GM10266 (cell line): ENCODE results near the gene IFT52.
"Not testable (repeated sequence)": the region's sequence is repeated elsewhere in the genome, so short reads cannot be mapped to it uniquely, and the experiment has no call there.

Experiments used
- DNase-seq: peaks from one replicate; pipeline ENCODE4 v3.0.0; 2012; ENCODE audit errors: extremely low spot score
- CTCF ChIP-seq: IDR thresholded peaks from 2 replicates; pipeline ENCODE4 v1.5.1; 2012; ENCODE audit warnings: mild to moderate bottlenecking, low read depth; ENCODE audit not compliant: control insufficient read depth, insufficient read depth; ENCODE audit errors: missing control alignments

IFT52 gene

GRCh38 chr20:43650997-43651525 is 60.3 kb downstream of the IFT52 start:
- no peak for TF ChIP-seq CTCF

GRCh38 chr20:43651650-43652184 is 61.0 kb downstream of the IFT52 start:
- not testable (repeated sequence) for DNase-seq

More at GRCh38 chr20:43650997-43651525, 60.3 kb downstream of the IFT52 start:
- no peak for DNase-seq

DNA sequence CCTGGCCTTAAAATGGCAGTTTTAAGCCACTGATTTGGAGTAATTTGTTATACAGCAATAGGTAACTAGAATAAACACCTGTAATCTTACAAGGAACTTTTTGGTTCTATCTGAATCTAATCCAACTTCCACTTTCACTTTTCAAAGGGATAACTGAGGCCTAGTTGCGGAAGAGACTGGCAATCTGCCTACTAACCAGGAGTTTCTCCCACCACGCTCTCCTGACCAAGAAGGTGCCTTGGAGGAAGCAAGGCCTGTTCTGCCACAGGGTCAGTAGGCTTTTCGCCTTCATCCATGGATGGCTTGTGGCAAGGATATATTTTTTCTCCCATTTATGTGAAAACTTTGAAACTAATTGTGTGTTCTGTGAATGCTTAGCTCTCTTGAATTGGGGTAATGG is 63.2 kb downstream of the IFT52 start:
- no peak for TF ChIP-seq CTCF
- DNase-seq = no peak

- DNase-seq = not testable (repeated sequence)
These were observed 64.4 kb downstream of the IFT52 start for GRCh38 chr20:43655176-43655575.

GRCh38 chr20:43655937-43656336 is 65.2 kb downstream of the IFT52 start:
- DNase-seq = no peak

GRCh38 chr20:43658069-43658722 is 67.5 kb downstream of the IFT52 start:
- TF ChIP-seq CTCF = no peak
- no peak for DNase-seq

More at GRCh38 chr20:43655937-43656336, 65.2 kb downstream of the IFT52 start:
- no peak for TF ChIP-seq CTCF

GRCh38 chr20:43658723-43659419 is 68.1 kb downstream of the IFT52 start:
- no peak for TF ChIP-seq CTCF
- DNase-seq = no peak

GRCh38 chr20:43662943-43663655 is 72.4 kb downstream of the IFT52 start:
- no peak for DNase-seq
- no peak for TF ChIP-seq CTCF
